ENCODE results near the gene CCDC27. TPM values are rescaled to one million over a fixed set of nuclear protein-coding genes. Genes with fewer than 3 reads are reported as not detected.
A peak's percentile ranks its signal among the peaks of the same experiment; 100 is the strongest.

CCDC27 gene
- total and polyA plus RNA-seq, 2 of the 13 experiments (the other 11 are each of a cell fraction or from before 2014, with no cell fraction given): not detected

GRCh38 chr1:3736708-3737107 lies 15.5 kb upstream of the CCDC27 start:
- intact Hi-C loops (cut with micrococcal nuclease; ENCODE audit: unreplicated experiment): no loop called here
- H3K9ac ChIP-seq (ENCODE audit: insufficient read depth, low read depth, low read length): no peak overlapping the region
- no peak overlapping the region for H2AFZ ChIP-seq (ENCODE audit: low read length)
- CTCF ChIA-PET (ENCODE audit: low intra/inter-chr PET ratio, low total read pairs): no interaction called here
- in situ Hi-C loops (cut with HindIII; ENCODE audit: extremely low pct_ligation_motif_present, low pct_unique_long_range_greater_than_20kb): no loop called here
- WGBS (ENCODE audit: low lambda C conversion rate): 98% methylated on average over 14 of the region's 14 CpGs
- no peak for TF ChIP-seq ZNF557 (CRISPR knock-in tag; IDR thresholded peaks at IDR 0.05)
- 0 out of 2 replicates have a peak, but pooled peaks have one; percentile 25 for TF ChIP-seq RBFOX2 (IDR thresholded peaks at IDR 0.05; ENCODE audit: low read depth, low read length)
- no peak for TF ChIP-seq MATR3 (CRISPR knock-in tag; IDR thresholded peaks at IDR 0.05)
- TF ChIP-seq NFATC3 (CRISPR knock-in tag; IDR thresholded peaks at IDR 0.05): no peak
- H3K9me3 ChIP-seq (ENCODE audit: low read length): no peaks in the 10 kb centered on the region
- H3K36me3 ChIP-seq (replicated peaks in 1 of 2; ENCODE audit: control insufficient read depth in 1 of 2, insufficient read depth in 2 of 2, low read length in 2 of 2): peaks cover 10 to 55% of the 10 kb centered on the region in 2 experiments
- H3K4me2 ChIP-seq (ENCODE audit: low read depth, low read length): no peak overlapping the region
- no peaks in the 10 kb centered on the region for H4K20me1 ChIP-seq (ENCODE audit: insufficient read depth, low read length)
- no peak overlapping the region for H3K4me3 ChIP-seq (replicated peaks in 1 of 3; ENCODE audit: insufficient read depth in 1 of 3, low read depth in 2 of 3, low read length in 3 of 3)
- BruUV-seq (replicated peaks): no TSS peak
- FAIRE-seq (no peak), DNase-seq (ENCODE audit: low spot score) (no peak), ATAC-seq (no peak)
- H3K27me3 ChIP-seq (ENCODE audit: control insufficient read depth in 1 of 2, insufficient read depth in 2 of 2, low read length in 2 of 2): no peaks in the 10 kb centered on the region
- POLR2A ChIA-PET: no interaction called here
- H3K27ac ChIP-seq (ENCODE audit: extremely low read length, insufficient read depth, low read length): no peak overlapping the region
- peaks cover 31% of the 10 kb centered on the region for H3K4me1 ChIP-seq (ENCODE audit: insufficient read depth, low read length)
- no peaks in the 10 kb centered on the region for H3K79me2 ChIP-seq (ENCODE audit: insufficient read depth, low read length)

- Histone ChIP-seq H3K36me3 (replicated peaks in 1 of 2; ENCODE audit: control insufficient read depth in 1 of 2, insufficient read depth in 2 of 2, low read length in 2 of 2) (peaks cover 12 to 70% of the 10 kb centered on the region in 2 experiments), H4K20me1 (ENCODE audit: insufficient read depth, low read length) (no peaks in the 10 kb centered on the region), H3K4me1 (ENCODE audit: insufficient read depth, low read length) (peaks cover 8% of the 10 kb centered on the region), H3K27me3 (ENCODE audit: control insufficient read depth in 1 of 2, insufficient read depth in 2 of 2, low read length in 2 of 2) (no peaks in the 10 kb centered on the region), H3K4me2 (ENCODE audit: low read depth, low read length) (no peak overlapping the region), H3K9me3 (ENCODE audit: low read length) (no peaks in the 10 kb centered on the region), H3K9ac (ENCODE audit: insufficient read depth, low read depth, low read length) (no peak overlapping the region), H3K4me3 (replicated peaks in 1 of 3; ENCODE audit: insufficient read depth in 1 of 3, low read depth in 2 of 3, low read length in 3 of 3) (no peak overlapping the region), H2AFZ (ENCODE audit: low read length) (no peak overlapping the region), H3K27ac (ENCODE audit: extremely low read length, insufficient read depth, low read length) (no peak overlapping the region), H3K79me2 (ENCODE audit: insufficient read depth, low read length) (no peaks in the 10 kb centered on the region)
- DNase-seq (ENCODE audit: low spot score) (no peak), ATAC-seq (no peak), FAIRE-seq (no peak)
- in situ Hi-C loops (cut with HindIII; ENCODE audit: extremely low pct_ligation_motif_present, low pct_unique_long_range_greater_than_20kb): no loop called here
- intact Hi-C loops (cut with micrococcal nuclease; ENCODE audit: unreplicated experiment): no loop called here
- TSS peak; percentile 34 for BruUV-seq (replicated peaks)
- POLR2A ChIA-PET: no interaction called here
- CTCF ChIA-PET (ENCODE audit: low intra/inter-chr PET ratio, low total read pairs): no interaction called here
- 91% methylated on average over 8 of the region's 12 CpGs for WGBS (ENCODE audit: low lambda C conversion rate)
- TF ChIP-seq ZFP1 (CRISPR knock-in tag; IDR thresholded peaks at IDR 0.05) (no peak), GMEB1 (CRISPR knock-in tag; IDR thresholded peaks at IDR 0.05; ENCODE audit: borderline replicate concordance) (no peak), TSC22D2 (CRISPR knock-in tag; IDR thresholded peaks at IDR 0.05; ENCODE audit: borderline replicate concordance) (no peak), SCMH1 (CRISPR knock-in tag; IDR thresholded peaks at IDR 0.05; ENCODE audit: borderline replicate concordance) (no peak), ZNF761 (CRISPR knock-in tag; conservative IDR thresholded peaks at IDR 0.05) (no peak), ZNF12 (CRISPR knock-in tag; IDR thresholded peaks at IDR 0.05) (no peak), ZNF331 (CRISPR knock-in tag; IDR thresholded peaks at IDR 0.05) (no peak), ZNF225 (CRISPR knock-in tag; IDR thresholded peaks at IDR 0.05) (no peak), TAF1 (CRISPR knock-in tag; IDR thresholded peaks at IDR 0.05) (no peak), FIP1L1 (IDR thresholded peaks at IDR 0.05; ENCODE audit: borderline replicate concordance, insufficient read depth, low read depth, low read length) (no peak), SRSF4 (IDR thresholded peaks at IDR 0.05; ENCODE audit: low read depth, low read length, poor library complexity, severe bottlenecking) (no peak), CBX1 (IDR thresholded peaks at IDR 0.05; ENCODE audit: low read depth) (no peak), MTF2 (CRISPR knock-in tag; IDR thresholded peaks at IDR 0.05; ENCODE audit: borderline replicate concordance) (no peak), ARID3A (IDR thresholded peaks at IDR 0.05; ENCODE audit: low read depth, low read length) (no peak), SETDB1 (CRISPR knock-in tag; IDR thresholded peaks at IDR 0.05; ENCODE audit: borderline replicate concordance) (no peak)
Measured at GRCh38 chr1:3738943-3739342, 13.3 kb upstream of the CCDC27 start.
